Endothelial cell of umbilical vein (primary cell): ENCODE results near the gene TRIML2. TPM values are rescaled to one million over a fixed set of nuclear protein-coding genes. Genes with fewer than 3 reads are reported as not detected.
"Not testable (repeated sequence)": the region's sequence is repeated elsewhere in the genome, so short reads cannot be mapped to it uniquely, and the experiment has no call there.

ENCODE experiments used
- BruUV-seq: library from RNA; stranded (reverse); fragments of 400-500 nt; replicated peaks from 2 replicates; lab custom pipeline; 2021; lab: Mats Ljungman, UMichigan
- CTCF ChIA-PET: fragments of 300-600, 350-600 bp; sonication (Branson Sonifier 250); formaldehyde crosslinking; loops from one replicate; lab custom pipeline; 2021; ENCODE audit warnings: antibody characterized with exemption, inconsistent platforms; lab: Charles Lee
- POLR2A ChIA-PET: fragments of 300-600, 350-600 bp; sonication (Branson Sonifier 250); formaldehyde crosslinking; loops from one replicate; lab custom pipeline; 2021; ENCODE audit warnings: antibody characterized with exemption, inconsistent platforms; lab: Charles Lee
- DNase-seq: peaks from one replicate; pipeline ENCODE4 v3.0.0-alpha.2; 2011; ENCODE audit warnings: low read depth, low spot score
- FAIRE-seq: peaks from 2 replicates; lab custom pipeline; 2011; peaks lifted over from hg19 to GRCh38; lab: Jason Lieb, UNC
- H2AFZ ChIP-seq: 2 replicates; pipeline ENCODE4 v1.6.0; 2012; ENCODE audit warnings: low read depth, low read length, control low read depth, inconsistent platforms
- H3K27ac ChIP-seq: 2 replicates; pipeline ENCODE4 v1.5.1; 2011; ENCODE audit warnings: low read depth, mild to moderate bottlenecking, control low read depth, low read length, moderate library complexity; ENCODE audit not compliant: insufficient read depth
- H3K27me3 ChIP-seq, 2 experiments: 2 replicates each; pipeline versions ENCODE4 v1.6.0 to v1.6.1; 2011; ENCODE audit warnings: low read length in 2 of 2, mixed read lengths in 1 of 2; ENCODE audit not compliant: control insufficient read depth in 2 of 2, insufficient read depth in 2 of 2
- H3K36me3 ChIP-seq, 2 experiments: 2 replicates in 1 of 2; 3 replicates in 1 of 2; pipeline ENCODE4 v1.5.1; 2011; ENCODE audit warnings: low read length in 2 of 2, mild to moderate bottlenecking in 1 of 2, moderate library complexity in 1 of 2; ENCODE audit not compliant: control insufficient read depth in 2 of 2, insufficient read depth in 2 of 2; ENCODE audit errors: extremely low read depth in 1 of 2
- H3K4me1 ChIP-seq: 3 replicates; pipeline ENCODE4 v1.5.1; 2011; ENCODE audit warnings: mild to moderate bottlenecking, low read length; ENCODE audit not compliant: control insufficient read depth, insufficient read depth; ENCODE audit errors: extremely low read depth
- H3K4me2 ChIP-seq: 2 replicates; pipeline ENCODE4 v1.6.1; 2011; ENCODE audit warnings: low read length, control low read depth, mixed read lengths; ENCODE audit not compliant: insufficient read depth
- H3K4me3 ChIP-seq, 3 experiments: fragments of 200-600 bp in 1 of 3; sonication (generic), shearing (Covaris generic) in 1 of 3; replicated peaks in 1 of 3; 2 replicates each; pipeline ENCODE4 v1.5.1; 2011 to 2016; ENCODE audit warnings: control low read depth in 3 of 3, low read length in 3 of 3, mild to moderate bottlenecking in 2 of 3, inconsistent platforms in 1 of 3, low read depth in 1 of 3, moderate library complexity in 1 of 3; ENCODE audit not compliant: insufficient read depth in 1 of 3
- H3K79me2 ChIP-seq: 2 replicates; pipeline ENCODE4 v1.6.0; 2012; ENCODE audit warnings: low read length, inconsistent platforms; ENCODE audit not compliant: control insufficient read depth, insufficient read depth
- H3K9ac ChIP-seq: replicated peaks from 2 replicates; pipeline ENCODE3; 2011; ENCODE audit warnings: low read length, control low read depth; ENCODE audit not compliant: insufficient read depth; ENCODE audit errors: extremely low read depth
- H3K9me1 ChIP-seq: replicated peaks from 3 replicates; pipeline ENCODE4 v1.6.0; 2011; ENCODE audit warnings: mild to moderate bottlenecking, low read length; ENCODE audit not compliant: control insufficient read depth, insufficient read depth; ENCODE audit errors: extremely low read depth
- H3K9me3 ChIP-seq: replicated peaks from 2 replicates; pipeline ENCODE4 v1.5.1; 2012; ENCODE audit warnings: low read length, inconsistent platforms; ENCODE audit not compliant: control insufficient read depth, insufficient read depth
- H4K20me1 ChIP-seq: replicated peaks from 2 replicates; pipeline ENCODE3; 2011; ENCODE audit warnings: mild to moderate bottlenecking, low read length; ENCODE audit not compliant: control insufficient read depth, insufficient read depth; ENCODE audit errors: extremely low read depth
- CTCF ChIP-seq, 2 donors: IDR thresholded peaks; 1 replicate in 1 of 2; 2 replicates in 1 of 2; pipeline ENCODE4 v1.5.1; 2011; ENCODE audit warnings: low read length in 2 of 2, mild to moderate bottlenecking in 2 of 2, moderate library complexity in 2 of 2, control low read depth in 1 of 2, inconsistent platforms in 1 of 2, low read depth in 1 of 2; ENCODE audit not compliant: insufficient read depth in 1 of 2; ENCODE audit errors: extremely low read depth in 1 of 2
- FOS ChIP-seq: IDR thresholded peaks from 2 replicates; pipeline ENCODE4 v1.6.1; 2011; ENCODE audit warnings: mild to moderate bottlenecking, low read length, moderate library complexity, borderline replicate concordance; ENCODE audit not compliant: insufficient read depth
- JUN ChIP-seq: IDR thresholded peaks from 2 replicates; pipeline ENCODE4 v1.6.1; 2011; ENCODE audit warnings: borderline replicate concordance, low read depth; ENCODE audit not compliant: insufficient read length, insufficient read depth
- MAX ChIP-seq: IDR thresholded peaks from 2 replicates; pipeline ENCODE4 v1.6.1; 2011; ENCODE audit not compliant: insufficient read depth, insufficient read length
- MYC ChIP-seq: IDR thresholded peaks from one replicate; pipeline ENCODE4 v1.6.1; 2011; ENCODE audit warnings: mild to moderate bottlenecking, low read depth, low read length
- POLR2A ChIP-seq: IDR thresholded peaks from 2 replicates; pipeline ENCODE4 v1.6.1; 2012; ENCODE audit warnings: low read depth, mild to moderate bottlenecking, control low read depth, low read length
- POLR2AphosphoS5 ChIP-seq: IDR thresholded peaks from 2 replicates; pipeline ENCODE4 v1.6.1; 2012; ENCODE audit warnings: low read depth, mild to moderate bottlenecking, control low read depth, low read length, moderate library complexity; ENCODE audit not compliant: insufficient read depth
- dilution Hi-C: fragments of 300-500 bp; cut with MboI; formaldehyde crosslinking; loops from one replicate; pipeline ENCODE4 v1.15.0; 2019; ENCODE audit warnings: low sequenced_read_pairs; ENCODE audit not compliant: extremely low pct_ligation_motif_present
- intact Hi-C: fragments of 100-400 bp; cut with micrococcal nuclease; formaldehyde crosslinking; loops from one replicate; pipeline ENCODE4 v1.10.0; 2022
- polyA plus RNA-seq, 4 experiments: library from polyadenylated mRNA; depleted of rRNA in 3 of 4; stranded (reverse) in 3 of 4; unstranded in 1 of 4; fragments of >200 nt; gene quantifications; 2 replicates each; pipeline versions ENCODE4 v1.2.1 to v1.2.3, GENCODE V29; 2011 to 2012; ENCODE audit warnings: missing spikeins in 1 of 4
- total RNA-seq: library from RNA; stranded (reverse); gene quantifications from 2 replicates; pipeline ENCODE4 v1.2.3, GENCODE V29; 2021

Gene TRIML2
- total and polyA plus RNA-seq, 2 donors (not counting 3 experiments of a cell fraction or from before 2014, with no cell fraction given): 0.15 TPM; not detected in 1

- POLR2A ChIA-PET, CTCF ChIA-PET: not testable (repeated sequence)
Measured at GRCh38 chr4:188045461-188045860, 63.9 kb downstream of the TRIML2 start.

DNA sequence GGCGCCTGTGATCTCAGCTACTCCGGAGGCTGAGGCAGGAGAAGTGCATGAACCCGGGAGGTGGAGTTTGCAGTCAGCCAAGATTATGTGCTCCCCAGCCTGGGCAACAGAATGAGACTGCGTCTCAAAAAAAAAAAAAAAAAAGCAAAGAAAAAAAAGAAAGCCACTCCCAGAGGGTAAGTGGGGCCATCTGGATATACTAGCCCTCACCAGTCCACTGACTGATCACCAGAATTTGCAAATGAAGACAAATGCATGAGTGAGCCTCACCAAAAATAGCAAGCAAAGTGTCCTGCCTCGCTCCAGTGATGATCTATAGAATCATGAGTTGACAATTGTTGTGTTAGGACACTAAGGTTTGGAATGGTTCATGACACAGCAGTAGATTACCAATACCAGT, 66.2 kb downstream of the TRIML2 start:
- no peaks in the 10 kb centered on the region for H3K27me3 ChIP-seq
- H3K36me3 ChIP-seq: no peaks in the 10 kb centered on the region
- BruUV-seq: no TSS peak
- H3K27ac ChIP-seq: no peak overlapping the region
- ChIA-PET CTCF (no interaction called here), POLR2A (no interaction called here)
- intact Hi-C loops (no loop called here), dilution Hi-C loops (no loop called here)
- no peak for DNase-seq
- no peak overlapping the region for H3K4me2 ChIP-seq
- TF ChIP-seq CTCF (IDR thresholded peaks at IDR 0.05; ENCODE audit: extremely low read depth in 1 of 2, insufficient read depth in 1 of 2, low read depth in 1 of 2, low read length in 2 of 2) (no peak), FOS (no peak), JUN (no peak), POLR2A (no peak), MAX (no peak), POLR2AphosphoS5 (no peak), MYC (no peak)
- no peak for FAIRE-seq
- H3K9me1 ChIP-seq: no peaks in the 10 kb centered on the region
- H4K20me1 ChIP-seq: no peaks in the 10 kb centered on the region
- peaks cover 6% of the 10 kb centered on the region for H3K9me3 ChIP-seq
- H3K4me1 ChIP-seq: no peaks in the 10 kb centered on the region
- H2AFZ ChIP-seq: no peak overlapping the region
- no peaks in the 10 kb centered on the region for H3K79me2 ChIP-seq
- no peak overlapping the region for H3K9ac ChIP-seq
- no peak overlapping the region for H3K4me3 ChIP-seq

More at GRCh38 chr4:188045461-188045860, 63.9 kb downstream of the TRIML2 start:
- H3K79me2 ChIP-seq, H3K9me1 ChIP-seq, H3K4me3 ChIP-seq, intact Hi-C loops, H3K36me3 ChIP-seq, H3K9me3 ChIP-seq, DNase-seq, H3K4me1 ChIP-seq, BruUV-seq, H3K27ac ChIP-seq, H3K9ac ChIP-seq, H4K20me1 ChIP-seq, dilution Hi-C loops, FAIRE-seq, H2AFZ ChIP-seq, H3K27me3 ChIP-seq, H3K4me2 ChIP-seq: not testable (repeated sequence)
